PC-3 (cell line): Measurements from ENCODE around the gene TOP2A. TPM values are rescaled to one million over a fixed set of nuclear protein-coding genes. Genes with fewer than 3 reads are reported as not detected.

Source experiments
- ATAC-seq: fragments of 200-7000 bp; cut with Tn5 transposase; 2 replicates; pipeline ENCODE4 v1.9.1; 2020; ENCODE audit warnings: mild to moderate bottlenecking, moderate library complexity
- BruUV-seq: library from RNA; stranded (reverse); fragments of 400-500 nt; replicated peaks from 2 replicates; lab custom pipeline; 2021; lab: Mats Ljungman, UMichigan
- CTCF ChIA-PET: fragments of 300-600 bp; sonication (Branson Sonifier 250); formaldehyde crosslinking; loops from one replicate; lab custom pipeline; 2022; ENCODE audit warnings: antibody characterized with exemption; lab: Charles Lee
- POLR2A ChIA-PET: fragments of 300-600 bp; sonication (Branson Sonifier 250); formaldehyde crosslinking; loops from one replicate; lab custom pipeline; 2022; ENCODE audit warnings: antibody characterized with exemption; ENCODE audit not compliant: unreplicated experiment; lab: Charles Lee
- DNase-seq: peaks from one replicate; pipeline ENCODE4 v3.0.0-alpha.2; 2015
- H2AFZ ChIP-seq: fragments of 300-600 bp; sonication (generic); 2 replicates; pipeline ENCODE4 v1.6.0; 2016; ENCODE audit warnings: antibody characterized with exemption, low read length
- H3F3A ChIP-seq: fragments of 300-600 bp; sonication (generic); one replicate; pipeline ENCODE4 v1.6.0; 2017; ENCODE audit warnings: antibody characterized with exemption, low read length, control low read depth, mild to moderate bottlenecking; ENCODE audit not compliant: unreplicated experiment
- H3K27ac ChIP-seq: fragments of 300-600 bp; sonication (generic); 2 replicates; pipeline ENCODE4 v1.5.1; 2016; ENCODE audit warnings: mild to moderate bottlenecking, low read length
- H3K27me3 ChIP-seq: fragments of 300-600 bp; sonication (generic); 2 replicates; pipeline ENCODE4 v1.6.1; 2016; ENCODE audit warnings: low read length, mixed read lengths
- H3K36me3 ChIP-seq: fragments of 300-600 bp; sonication (generic); 2 replicates; pipeline ENCODE4 v1.6.1; 2016; ENCODE audit warnings: low read depth, mixed run types, low read length, mixed read lengths
- H3K4me1 ChIP-seq: fragments of 300-600 bp; sonication (generic); 2 replicates; pipeline ENCODE4 v1.5.1; 2016; ENCODE audit warnings: low read length; ENCODE audit not compliant: insufficient read depth
- H3K4me2 ChIP-seq: fragments of 300-600 bp; sonication (generic); 2 replicates; pipeline ENCODE4 v1.6.0; 2016; ENCODE audit warnings: low read length
- H3K4me3 ChIP-seq: fragments of 300-600 bp; sonication (generic); 2 replicates; pipeline ENCODE4 v1.5.1; 2016; ENCODE audit warnings: mild to moderate bottlenecking, low read length, mixed read lengths
- H3K79me2 ChIP-seq: fragments of 300-600 bp; sonication (generic); 2 replicates; pipeline ENCODE4 v1.6.1; 2017; ENCODE audit warnings: low read length, mixed read lengths
- H3K9ac ChIP-seq: fragments of 300-600 bp; sonication (generic); 2 replicates; pipeline ENCODE4 v1.6.0; 2016; ENCODE audit warnings: mild to moderate bottlenecking, low read length
- H3K9me2 ChIP-seq: fragments of 300-600 bp; sonication (generic); replicated peaks from 2 replicates; pipeline ENCODE4 v1.6.1; 2016; ENCODE audit warnings: mixed run types, low read length, mixed read lengths
- H3K9me3 ChIP-seq: fragments of 300-600 bp; sonication (generic); 2 replicates; pipeline ENCODE4 v1.6.1; 2016; ENCODE audit warnings: low read length, mixed read lengths
- H4K20me1 ChIP-seq: fragments of 300-600 bp; sonication (generic); 2 replicates; pipeline ENCODE4 v1.6.1; 2016; ENCODE audit warnings: low read length, mixed read lengths
- CTCF ChIP-seq: fragments of 300-600 bp; sonication (generic); conservative IDR thresholded peaks from 2 replicates; pipeline ENCODE4 v1.5.1; 2017; ENCODE audit warnings: antibody characterized with exemption, low read depth, mild to moderate bottlenecking, low read length
- EZH2 ChIP-seq: fragments of 300-600 bp; sonication (generic); IDR thresholded peaks from one replicate; pipeline ENCODE4 v1.6.1; 2017; ENCODE audit warnings: antibody characterized with exemption, mild to moderate bottlenecking, low read length; ENCODE audit not compliant: unreplicated experiment
- EZH2phosphoT487 ChIP-seq: fragments of 300-600 bp; sonication (generic); IDR thresholded peaks from 2 replicates; pipeline ENCODE4 v1.6.1; 2018; ENCODE audit warnings: mild to moderate bottlenecking, antibody characterized with exemption, low read length, borderline replicate concordance
- intact Hi-C: fragments of 100-400 bp; cut with micrococcal nuclease; formaldehyde crosslinking; loops from 2 replicates; pipeline ENCODE4 v1.9.0; 2023
- total RNA-seq: library from RNA; depleted of rRNA; stranded (reverse); fragments of >200 nt; gene quantifications from 2 replicates; pipeline ENCODE4 v1.2.3, GENCODE V29; 2014

Gene TOP2A
- total RNA-seq, 1 experiment from 2014 or later: 104 TPM

- intact Hi-C loops: loop anchor here (5.0 kb wide), 1 partner anchor 116 kb away; no protein-coding TSS in a partner anchor
- H3K79me2 ChIP-seq: peaks cover 35% of the 10 kb centered on the region
- H3K9me2 ChIP-seq: no peaks in the 10 kb centered on the region
- H2AFZ ChIP-seq: peak overlapping the region; percentile 94
- H3K9me3 ChIP-seq: no peaks in the 10 kb centered on the region
- DNase-seq (no peak), ATAC-seq (no peak; the same call in 1 of the 2 replicates)
- ChIA-PET POLR2A (no interaction called here), CTCF (interaction anchor here (0.6 to 1.0 kb wide), 4 partner anchors 23 to 142 kb away, joined by 3 to 6 read pairs (median 4); no protein-coding TSS in a partner anchor)
- peak overlapping the region; percentile 62 for H3K9ac ChIP-seq
- H3K27me3 ChIP-seq: no peaks in the 10 kb centered on the region
- H3K36me3 ChIP-seq: peaks cover 13% of the 10 kb centered on the region
- TF ChIP-seq CTCF (no peak), EZH2 (no peak), EZH2phosphoT487 (no peak)
- H3K4me2 ChIP-seq: peak overlapping the region; percentile 90
- H3K4me3 ChIP-seq: peak overlapping the region; percentile 91
- BruUV-seq: no TSS peak
- H3K27ac ChIP-seq: peak overlapping the region; percentile 61
- H3F3A ChIP-seq: no peaks in the 10 kb centered on the region
- H3K4me1 ChIP-seq: peaks cover 17% of the 10 kb centered on the region
- no peaks in the 10 kb centered on the region for H4K20me1 ChIP-seq
These were observed 671 bp upstream of the TOP2A start for GRCh38 chr17:40418428-40418706.

- ChIA-PET CTCF (interaction anchor here (0.6 to 0.9 kb wide), 3 partner anchors 23 to 143 kb away, joined by 5 to 7 read pairs (median 5); no protein-coding TSS in a partner anchor), POLR2A (no interaction called here)
- Histone ChIP-seq H3K4me2 (peak overlapping the region; percentile 85), H3K79me2 (peaks cover 40% of the 10 kb centered on the region), H3K4me3 (peak overlapping the region; percentile 91), H3K36me3 (peaks cover 22% of the 10 kb centered on the region), H3K27me3 (no peaks in the 10 kb centered on the region), H3K9ac (peak overlapping the region; percentile 88), H3K9me3 (no peaks in the 10 kb centered on the region), H3K4me1 (peaks cover 12% of the 10 kb centered on the region), H3F3A (no peaks in the 10 kb centered on the region), H3K27ac (peak overlapping the region; percentile 51), H2AFZ (peak overlapping the region; percentile 80), H4K20me1 (no peaks in the 10 kb centered on the region), H3K9me2 (no peaks in the 10 kb centered on the region)
- DNase-seq: no peak
- BruUV-seq: TSS peak; percentile 61
- intact Hi-C loops: loop anchor here (2.0 to 5.0 kb wide), 2 partner anchors 58 to 115 kb away; no protein-coding TSS in a partner anchor
- peak; percentile 4 for ATAC-seq
- TF ChIP-seq EZH2: no peak
- no peak; the same call in 1 of the 2 replicates for TF ChIP-seq CTCF
- no peak for TF ChIP-seq EZH2phosphoT487
These were observed 463 bp downstream of the TOP2A start for GRCh38 chr17:40417258-40417608.

GRCh38 chr17:40416671-40417070 is 1.0 kb downstream of the TOP2A start:
- H4K20me1 ChIP-seq: no peaks in the 10 kb centered on the region
- CTCF ChIA-PET: interaction anchor here (1.0 kb wide), 1 partner anchor 116 kb away, joined by 9 read pairs; no protein-coding TSS in a partner anchor
- H3K27ac ChIP-seq: no peak overlapping the region
- H3F3A ChIP-seq: no peaks in the 10 kb centered on the region
- H3K9me2 ChIP-seq: no peaks in the 10 kb centered on the region
- BruUV-seq: no TSS peak
- H3K4me2 ChIP-seq: peak overlapping the region; percentile 85
- intact Hi-C loops: loop anchor here (2.0 to 5.0 kb wide), 2 partner anchors 58 to 114 kb away; no protein-coding TSS in a partner anchor
- H3K4me1 ChIP-seq: peaks cover 12% of the 10 kb centered on the region
- no peak for DNase-seq
- H2AFZ ChIP-seq: peak overlapping the region; percentile 80; the same call in 1 of the 2 replicates
- POLR2A ChIA-PET: no interaction called here
- ATAC-seq: no peak
- H3K27me3 ChIP-seq: no peaks in the 10 kb centered on the region
- H3K9me3 ChIP-seq: no peaks in the 10 kb centered on the region
- H3K36me3 ChIP-seq: peaks cover 27% of the 10 kb centered on the region
- TF ChIP-seq CTCF (no peak), EZH2phosphoT487 (no peak), EZH2 (no peak)
- peaks cover 40% of the 10 kb centered on the region for H3K79me2 ChIP-seq
- peak overlapping the region; percentile 88 for H3K9ac ChIP-seq
- peak overlapping the region; percentile 91 for H3K4me3 ChIP-seq
